Smooth muscle cell (in vitro differentiated cells): ENCODE data around the gene PTCD3. TPM values are rescaled to one million over a fixed set of nuclear protein-coding genes. Genes with fewer than 3 reads are reported as not detected.

ENCODE experiments used
- DNase-seq: peaks from one replicate; lab custom pipeline; 2025; ENCODE audit not compliant: unreplicated experiment; lab: John Stamatoyannopoulos, UW
- H2AFZ ChIP-seq: fragments of 200-600 bp; sonication (generic); 2 replicates; pipeline ENCODE4 v1.6.0; 2016; ENCODE audit warnings: antibody characterized with exemption, low read depth, mild to moderate bottlenecking
- H3F3A ChIP-seq: fragments of 200-600 bp; sonication (generic); 2 replicates; pipeline ENCODE4 v1.6.0; 2017; ENCODE audit warnings: antibody characterized with exemption, low read depth
- H3K27ac ChIP-seq: fragments of 200-600 bp; sonication (generic); 2 replicates; pipeline ENCODE4 v1.5.1; 2016; ENCODE audit warnings: low read depth, mild to moderate bottlenecking
- H3K27me3 ChIP-seq: fragments of 200-600 bp; sonication (generic); 2 replicates; pipeline ENCODE4 v1.6.1; 2016; ENCODE audit warnings: low read depth, mild to moderate bottlenecking
- H3K36me3 ChIP-seq: fragments of 200-600 bp; sonication (generic); 2 replicates; pipeline ENCODE4 v1.5.1; 2016; ENCODE audit warnings: low read depth
- H3K4me1 ChIP-seq: fragments of 200-600 bp; sonication (generic); 2 replicates; pipeline ENCODE4 v1.5.1; 2016; ENCODE audit warnings: low read depth
- H3K4me2 ChIP-seq: fragments of 200-600 bp; sonication (generic); 2 replicates; pipeline ENCODE4 v1.6.0; 2016; ENCODE audit warnings: mild to moderate bottlenecking
- H3K4me3 ChIP-seq: fragments of 200-600 bp; sonication (generic); 2 replicates; pipeline ENCODE4 v1.5.1; 2016; ENCODE audit warnings: mild to moderate bottlenecking
- H3K79me2 ChIP-seq: fragments of 200-600 bp; sonication (generic); 2 replicates; pipeline ENCODE4 v1.6.0; 2016; ENCODE audit warnings: low read depth, mild to moderate bottlenecking
- H3K9ac ChIP-seq: fragments of 200-600 bp; sonication (generic); 2 replicates; pipeline ENCODE4 v1.6.0; 2016; ENCODE audit warnings: low read depth
- H3K9me3 ChIP-seq: fragments of 200-600 bp; sonication (generic); replicated peaks from 2 replicates; pipeline ENCODE4 v1.5.1; 2016; ENCODE audit warnings: low read depth
- H4K20me1 ChIP-seq: fragments of 200-600 bp; sonication (generic); 2 replicates; pipeline ENCODE4 v1.6.0; 2016; ENCODE audit warnings: low read depth
- CTCF ChIP-seq: fragments of 200-600 bp; sonication (generic); IDR thresholded peaks from 2 replicates; pipeline ENCODE4 v1.5.1; 2017; ENCODE audit warnings: borderline replicate concordance, mild to moderate bottlenecking, antibody characterized with exemption; ENCODE audit not compliant: insufficient read depth, poor library complexity, severe bottlenecking
- WGBS: methylation state at CpG from one replicate; pipeline ENCODE4 v1.1.7; 2016; ENCODE audit warnings: low lambda C conversion rate; 5-methylcytosine and 5-hydroxymethylcytosine counted together
- polyA plus RNA-seq: library from polyadenylated mRNA; unstranded; fragments of >200 nt; fragmentation: Nextera tagmentation; extraction: Ambion mirVana; gene quantifications from 2 replicates; pipeline ENCODE4 v1.2.1, GENCODE V29; 2016
- total RNA-seq: library from RNA; depleted of rRNA; stranded (reverse); fragments of >200 nt; gene quantifications from 2 replicates; pipeline ENCODE4 v1.2.3, GENCODE V29; 2014

The PTCD3 gene
- total and polyA plus RNA-seq, 2 experiments from 2014 or later = 42.2 to 78.7 TPM

GRCh38 chr2:86118130-86118529 is 12.1 kb downstream of the PTCD3 start:
- Histone ChIP-seq H3K27me3 (no peaks in the 10 kb centered on the region), H3K4me2 (no peak overlapping the region), H2AFZ (no peak overlapping the region), H3K4me3 (no peak overlapping the region), H3K79me2 (peaks cover 2% of the 10 kb centered on the region), H3K9ac (no peak overlapping the region), H3K27ac (no peak overlapping the region), H3K36me3 (peaks cover 46% of the 10 kb centered on the region), H3F3A (no peaks in the 10 kb centered on the region), H4K20me1 (peaks cover 27% of the 10 kb centered on the region), H3K4me1 (peaks cover 5% of the 10 kb centered on the region), H3K9me3 (no peaks in the 10 kb centered on the region)
- TF ChIP-seq CTCF = no peak
- DNase-seq = no peak
- WGBS = 98% methylated on average over 2 of the region's 2 CpGs

- Histone ChIP-seq H4K20me1 (no peaks in the 10 kb centered on the region), H3K4me3 (no peak overlapping the region), H3K9ac (no peak overlapping the region), H3K4me2 (no peak overlapping the region), H3K4me1 (no peaks in the 10 kb centered on the region), H3K27ac (no peak overlapping the region), H3K79me2 (no peaks in the 10 kb centered on the region), H3K36me3 (peaks cover 75% of the 10 kb centered on the region), H2AFZ (no peak overlapping the region), H3K9me3 (no peaks in the 10 kb centered on the region), H3K27me3 (no peaks in the 10 kb centered on the region), H3F3A (no peaks in the 10 kb centered on the region)
- no peak for TF ChIP-seq CTCF
- WGBS = 96% methylated on average over 5 of the region's 5 CpGs
- no peak for DNase-seq
Observed at GRCh38 chr2:86123328-86123925, 17.4 kb downstream of the PTCD3 start.

- no peak for DNase-seq
- H3K27me3 ChIP-seq = no peaks in the 10 kb centered on the region
- no peaks in the 10 kb centered on the region for H3K4me1 ChIP-seq
- H3K79me2 ChIP-seq = no peaks in the 10 kb centered on the region
- 96% methylated on average over 5 of the region's 5 CpGs for WGBS
- no peaks in the 10 kb centered on the region for H3K9me3 ChIP-seq
- peaks cover 73% of the 10 kb centered on the region for H3K36me3 ChIP-seq
- no peak overlapping the region for H3K4me3 ChIP-seq
- TF ChIP-seq CTCF = no peak
- H3K4me2 ChIP-seq = no peak overlapping the region
- H3F3A ChIP-seq = no peaks in the 10 kb centered on the region
- H3K27ac ChIP-seq = no peak overlapping the region
- H2AFZ ChIP-seq = no peak overlapping the region
- no peaks in the 10 kb centered on the region for H4K20me1 ChIP-seq
- no peak overlapping the region for H3K9ac ChIP-seq
Observed at GRCh38 chr2:86124683-86125082, 18.6 kb downstream of the PTCD3 start.

- H3K36me3 ChIP-seq = peaks cover 59% of the 10 kb centered on the region
- WGBS = 97% methylated on average over 4 of the region's 4 CpGs
- TF ChIP-seq CTCF = no peak
Observed at GRCh38 chr2:86134709-86135108, 28.7 kb downstream of the PTCD3 start.

More at GRCh38 chr2:86134709-86135108, 28.7 kb downstream of the PTCD3 start:
- Histone ChIP-seq H3F3A (no peaks in the 10 kb centered on the region), H3K4me1 (no peaks in the 10 kb centered on the region), H3K4me2 (no peak overlapping the region), H3K79me2 (no peaks in the 10 kb centered on the region), H3K9me3 (no peaks in the 10 kb centered on the region), H3K4me3 (no peak overlapping the region), H3K9ac (no peak overlapping the region), H3K27me3 (no peaks in the 10 kb centered on the region), H2AFZ (no peak overlapping the region), H3K27ac (no peak overlapping the region), H4K20me1 (no peaks in the 10 kb centered on the region)
- no peak for DNase-seq
